CD4-positive, alpha-beta T cell treated with Interleukin-6 at 100 ng/mL for 8 hours (primary cell): ENCODE data around the gene NEURL1.
"Not testable (repeated sequence)": the region's sequence is repeated elsewhere in the genome, so short reads cannot be mapped to it uniquely, and the experiment has no call there.

Experiments used
- DNase-seq: peaks from one replicate; pipeline ENCODE4 v3.0.0-alpha.2; 2020; ENCODE audit warnings: mixed read lengths, low spot score

Gene NEURL1

GRCh38 chr10:103465411-103466179 lies 27.9 kb upstream of the NEURL1 start:
- no peak for DNase-seq

GRCh38 chr10:103466734-103467133 lies 26.8 kb upstream of the NEURL1 start:
- DNase-seq = no peak

- no peak for DNase-seq
Observed at GRCh38 chr10:103467406-103467805, 26.1 kb upstream of the NEURL1 start.

- DNase-seq = no peak
Observed at GRCh38 chr10:103469201-103469600, 24.3 kb upstream of the NEURL1 start.

GRCh38 chr10:103470761-103471653 lies 22.5 kb upstream of the NEURL1 start:
- DNase-seq = peak; percentile 86

DNA sequence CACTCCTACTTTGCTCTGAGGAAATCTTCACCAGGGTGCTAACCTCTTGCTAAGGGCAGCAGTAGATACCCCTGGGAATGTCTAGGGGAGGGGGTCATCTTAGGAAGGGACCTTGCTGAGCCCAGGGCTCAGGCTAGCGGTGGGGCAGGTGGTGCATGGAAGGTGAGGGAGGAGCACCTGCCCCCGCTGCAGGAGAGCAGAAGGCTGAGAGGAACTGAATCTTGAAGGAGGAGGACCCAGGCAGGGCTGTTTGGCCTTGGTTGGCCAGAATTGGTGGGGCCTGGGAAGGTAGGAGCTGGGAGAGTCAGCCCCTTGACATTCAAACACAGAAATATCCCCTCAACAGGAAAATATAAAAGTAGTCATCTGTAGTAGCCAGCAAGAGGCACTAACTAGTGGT lies 21.5 kb upstream of the NEURL1 start:
- DNase-seq = no peak

DNA sequence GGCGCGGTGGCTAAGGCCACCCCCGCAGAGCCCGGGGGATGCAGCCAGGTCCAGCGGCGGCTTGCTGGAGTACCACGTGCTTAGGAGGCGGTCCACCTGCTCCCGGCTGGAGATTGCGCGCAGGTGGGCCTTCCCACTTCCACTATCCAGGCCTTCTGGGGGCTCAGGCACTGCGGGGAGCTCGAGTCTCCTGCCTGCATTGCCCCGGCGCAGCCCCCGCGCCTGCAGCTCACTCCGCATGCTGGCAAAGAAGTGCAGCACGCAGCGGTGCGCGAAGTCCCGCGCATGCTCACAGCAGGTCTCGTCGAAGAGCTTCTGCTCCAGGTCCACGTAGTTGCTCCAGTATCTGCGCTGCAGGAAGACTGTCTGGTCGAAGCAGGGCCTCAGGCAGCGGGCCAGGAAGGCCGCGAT lies 20.2 kb upstream of the NEURL1 start:
- no peak for DNase-seq

DNA sequence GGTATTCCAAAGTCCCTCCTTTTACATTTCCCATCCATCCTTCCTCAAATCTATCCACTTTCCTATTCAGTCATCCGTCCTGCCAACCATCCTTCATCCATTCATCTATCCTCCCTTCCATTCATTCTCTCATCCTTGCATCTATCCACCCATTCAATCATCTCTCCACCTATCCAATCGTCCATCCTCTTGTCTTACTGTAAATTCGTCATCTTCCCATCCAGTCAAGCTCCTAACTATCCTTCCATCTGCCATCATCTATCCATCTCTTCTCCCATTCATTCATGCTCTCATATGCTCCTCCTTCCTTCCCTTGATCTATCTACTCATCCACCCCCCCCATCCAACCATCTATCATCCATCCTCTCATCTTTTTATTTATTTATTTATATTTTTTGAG lies 19.4 kb upstream of the NEURL1 start:
- no peak for DNase-seq

DNA sequence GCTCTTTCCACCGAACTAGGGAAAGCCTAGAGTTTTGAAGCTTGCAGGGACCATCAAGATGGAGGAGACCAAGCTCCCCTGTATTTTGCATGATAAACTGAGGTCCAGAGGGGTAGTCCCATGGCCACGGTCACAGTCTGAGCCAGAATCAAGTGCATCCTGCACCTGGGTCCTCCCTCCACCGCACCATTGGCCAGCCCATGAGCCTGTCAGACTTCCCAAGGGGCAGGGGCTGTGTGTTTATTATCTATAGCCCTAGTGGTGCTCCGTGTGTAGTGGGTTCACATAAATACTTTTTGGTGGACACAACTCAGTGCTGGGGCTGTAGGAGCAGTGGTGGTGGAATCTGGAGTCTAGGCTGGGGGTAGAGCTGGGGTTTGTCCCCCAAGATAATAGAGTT lies 18.1 kb upstream of the NEURL1 start:
- no peak for DNase-seq

- DNase-seq = no peak
Observed at GRCh38 chr10:103476046-103476768, 17.3 kb upstream of the NEURL1 start.

DNA sequence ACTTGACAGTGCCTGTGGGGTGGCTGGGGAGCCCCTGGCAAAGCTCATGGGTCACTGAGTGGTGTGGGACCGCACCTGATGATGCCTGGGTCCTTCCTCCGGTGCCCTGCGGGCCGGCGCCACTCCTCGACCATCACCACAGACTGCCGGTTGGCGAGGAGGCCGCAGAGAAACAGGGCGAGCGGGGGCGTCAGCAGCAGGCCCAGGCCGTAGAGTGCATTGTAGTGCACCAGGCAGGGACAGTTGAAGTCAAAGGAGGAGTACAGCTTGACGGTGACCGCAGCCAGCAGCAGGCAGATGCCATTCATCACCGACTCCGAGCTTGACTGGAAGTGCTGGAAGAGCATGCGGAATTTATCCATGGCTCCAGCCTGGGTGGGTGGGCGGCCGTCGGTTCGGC lies 14.8 kb upstream of the NEURL1 start:
- no peak for DNase-seq

DNA sequence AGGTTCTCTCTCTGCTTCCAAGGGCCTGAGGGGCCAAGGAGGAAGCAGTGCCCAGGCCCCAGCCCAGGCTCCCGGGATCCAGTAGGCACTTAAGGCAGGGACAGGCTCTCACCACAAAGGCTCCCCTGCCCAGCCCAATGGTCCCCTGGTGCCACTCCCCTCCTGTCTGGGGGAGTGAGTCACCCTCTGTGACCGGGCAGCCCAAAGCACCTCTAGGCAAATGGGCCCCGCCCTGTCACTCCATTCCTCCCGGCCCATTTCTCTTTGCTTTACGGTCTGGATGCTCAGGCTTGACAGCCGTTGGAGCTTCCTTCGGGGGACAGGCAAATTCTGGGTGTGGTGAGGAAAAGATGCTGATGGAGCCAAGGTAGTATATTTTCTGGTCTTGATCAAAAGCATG lies 14.4 kb upstream of the NEURL1 start, which contains the start of gene CALHM3:
TSS of gene CALHM3 (minus strand) at position 106 of the 400 bp plus-strand sequence. CDS start 208 bp downstream, outside the sequence.
- DNase-seq = no peak

- DNase-seq = no peak
Observed at GRCh38 chr10:103480521-103480920, 13.0 kb upstream of the NEURL1 start.

GRCh38 chr10:103481974-103482531 lies 11.5 kb upstream of the NEURL1 start:
- peak; percentile 75 for DNase-seq

DNA sequence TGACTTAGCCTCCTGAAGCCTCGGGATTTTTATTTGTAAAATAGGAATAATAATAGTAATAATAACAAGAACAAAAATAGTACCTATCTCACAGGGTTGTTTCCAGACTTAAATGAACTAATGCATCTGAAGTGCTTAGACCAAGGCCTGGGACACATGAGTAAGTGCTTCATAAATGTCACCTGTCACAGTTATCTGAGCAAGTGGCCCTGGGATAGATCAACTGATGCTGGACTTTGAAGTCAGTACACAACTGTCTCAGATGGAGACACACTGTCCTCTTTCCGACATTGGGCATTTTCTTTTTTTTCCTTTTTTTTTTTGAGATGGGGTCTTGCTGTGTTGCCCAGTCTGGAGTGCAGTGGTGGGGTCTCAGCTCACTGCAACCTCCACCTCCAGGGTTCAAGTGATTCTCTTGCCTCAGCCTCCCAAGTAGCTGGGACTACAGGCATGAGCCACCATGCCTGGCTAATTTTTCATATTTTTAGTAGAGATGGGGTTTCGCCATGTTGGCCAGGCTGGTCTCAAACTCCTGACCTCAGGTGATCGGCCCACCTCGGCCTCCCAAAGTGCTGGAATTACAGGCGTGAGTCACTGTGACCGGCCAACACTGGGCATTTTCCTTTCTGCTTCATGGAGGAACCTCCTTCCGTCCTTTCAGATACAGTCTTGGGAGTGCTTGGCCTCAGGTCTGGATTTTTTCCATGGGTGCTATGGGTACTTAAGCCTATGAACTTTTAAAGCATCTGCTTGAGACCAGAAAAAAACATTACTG lies 6.7 kb upstream of the NEURL1 start:
- DNase-seq = not testable (repeated sequence)

DNA sequence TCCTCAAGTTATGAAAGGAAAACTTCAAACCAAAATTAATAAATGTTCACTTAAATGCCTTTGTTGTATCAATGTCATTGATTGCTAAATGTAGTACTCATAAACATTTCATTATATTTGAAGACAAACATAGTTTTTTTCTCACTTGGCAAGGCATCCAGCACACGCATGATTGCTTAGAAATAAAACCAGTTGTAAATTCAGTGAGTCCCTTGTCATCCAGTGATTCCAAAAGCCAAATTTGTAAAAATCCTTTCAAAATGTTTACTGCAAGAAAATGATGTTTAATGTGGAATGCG lies 6.1 kb upstream of the NEURL1 start:
- DNase-seq = no peak

DNA sequence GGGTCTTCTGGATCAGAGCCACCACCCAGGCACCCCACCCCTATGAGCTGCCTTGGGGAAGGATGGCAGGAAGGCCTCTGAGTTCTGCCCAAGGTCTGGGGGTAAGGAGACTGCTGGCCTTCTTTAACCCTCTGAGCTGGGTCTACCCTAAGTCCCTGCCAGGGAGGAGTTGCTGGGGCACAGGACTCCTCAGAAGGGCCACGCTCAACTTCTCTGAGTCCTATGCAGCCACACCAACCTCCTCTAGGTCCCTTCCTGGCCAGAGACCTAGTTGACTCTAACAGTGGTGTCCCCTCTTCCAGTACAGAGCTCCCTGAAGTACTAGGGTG lies 2.6 kb upstream of the NEURL1 start:
- no peak for DNase-seq

GRCh38 chr10:103491729-103492364 lies 1.7 kb upstream of the NEURL1 start:
- DNase-seq = no peak

GRCh38 chr10:103492655-103493261 lies 747 bp upstream of the NEURL1 start:
- no peak for DNase-seq
